Measurements from ENCODE around the gene BTBD8.
A peak's percentile ranks its signal among the peaks of the same experiment; 100 is the strongest.

BTBD8 gene

DNA sequence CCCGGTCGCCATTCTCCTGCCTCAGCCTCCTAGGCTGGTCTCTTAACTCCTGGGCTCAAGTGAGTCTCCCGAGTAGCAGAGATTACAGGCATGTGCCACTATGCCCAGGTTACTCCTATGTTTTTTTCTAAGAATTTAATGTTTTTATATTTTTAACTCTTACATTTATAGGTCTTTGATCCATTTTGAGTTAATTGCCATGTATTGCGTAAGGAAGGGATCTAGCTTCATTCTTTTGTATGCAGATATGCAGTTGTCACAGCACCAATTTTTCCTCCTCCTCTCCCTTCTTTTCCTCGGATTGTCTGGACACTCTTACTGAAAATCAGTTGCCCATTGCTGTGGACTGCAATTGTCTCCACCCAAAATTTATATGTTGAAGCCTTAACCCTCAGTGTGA is 11.5 kb downstream of the BTBD8 start:
- no peak for DNase-seq (ENCODE audit: low read depth in 3 of 3)

DNA sequence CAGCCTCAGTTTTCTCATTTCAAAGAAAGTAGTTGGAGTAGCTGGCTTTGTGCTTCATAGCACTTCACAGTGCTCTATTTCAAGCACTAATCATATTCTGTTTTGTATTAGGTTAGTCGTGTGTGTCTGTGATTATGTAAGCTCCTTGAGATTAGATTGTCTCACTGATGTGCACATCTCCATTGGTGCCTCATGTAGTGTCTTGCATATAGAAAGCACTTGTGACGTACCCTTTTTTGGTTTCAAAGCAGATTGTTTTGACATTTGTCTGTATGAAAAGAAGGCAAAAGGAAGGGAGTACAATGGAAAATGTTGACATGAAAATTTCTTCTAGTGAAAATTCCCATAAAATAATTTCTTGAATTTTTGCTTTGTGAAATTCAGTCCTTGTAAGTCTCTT is 13.9 kb downstream of the BTBD8 start:
- DNase-seq (ENCODE audit: low read depth in 3 of 3) = no peak

DNA sequence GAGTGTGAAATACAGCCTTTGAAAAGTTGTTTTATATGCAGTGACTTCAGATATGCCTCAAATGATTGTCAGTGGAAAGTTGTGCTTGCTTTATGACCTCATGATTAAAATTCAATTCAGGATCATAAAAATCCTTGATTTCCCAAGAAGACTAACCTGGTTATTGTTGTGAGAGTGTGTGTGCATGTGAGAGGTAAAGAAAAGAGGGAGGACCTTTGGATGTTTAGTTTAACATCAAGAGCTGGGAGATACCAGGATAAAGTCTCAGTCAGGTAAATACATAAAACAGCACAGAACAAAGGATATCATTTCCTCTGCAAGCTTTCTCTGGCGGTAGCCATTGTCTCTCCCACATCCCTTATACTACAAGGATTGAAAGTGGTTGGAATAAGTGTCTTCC is 14.4 kb downstream of the BTBD8 start:
- no peak for DNase-seq (ENCODE audit: low read depth in 3 of 3)

DNA sequence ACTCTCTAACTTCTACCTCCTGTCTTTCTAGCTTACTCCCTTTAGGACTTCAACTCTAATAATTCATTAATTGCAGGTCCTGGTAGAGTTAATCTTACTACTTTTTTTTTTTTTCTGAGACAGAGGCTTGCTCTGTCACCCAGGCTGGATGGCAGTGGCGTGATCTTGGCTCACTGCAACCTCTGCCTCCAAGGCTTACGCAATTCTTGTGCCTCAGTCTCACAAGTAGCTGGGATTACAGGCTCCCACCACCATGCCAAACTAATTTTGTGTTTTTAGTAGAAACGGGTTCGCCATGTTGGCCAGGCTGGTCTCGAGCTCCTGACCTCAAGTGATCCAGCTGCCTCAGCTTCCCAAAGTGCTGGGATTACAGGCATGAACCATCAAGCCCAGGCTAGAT is 15.7 kb downstream of the BTBD8 start:
- no peak for DNase-seq (ENCODE audit: low read depth in 3 of 3)

DNA sequence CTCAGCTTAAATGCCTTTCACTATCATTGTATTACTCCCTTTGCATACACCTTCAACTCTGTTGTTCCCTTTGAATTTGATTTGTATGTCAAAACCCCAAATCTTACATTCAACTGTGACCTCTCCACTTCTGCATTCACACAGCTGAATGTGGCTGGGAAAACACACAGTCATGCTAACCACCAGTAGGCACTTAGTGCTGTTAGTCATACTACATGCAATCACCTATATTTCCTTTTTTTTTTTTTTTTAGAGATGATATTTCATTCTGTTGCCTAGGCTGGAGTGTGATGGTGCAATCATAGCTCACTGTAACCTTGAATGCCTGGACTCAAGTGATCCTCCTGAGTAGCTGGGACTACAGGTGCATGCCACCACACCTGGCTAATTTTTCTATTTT is 16.2 kb downstream of the BTBD8 start:
- no peak for DNase-seq (ENCODE audit: low read depth in 3 of 3)

DNA sequence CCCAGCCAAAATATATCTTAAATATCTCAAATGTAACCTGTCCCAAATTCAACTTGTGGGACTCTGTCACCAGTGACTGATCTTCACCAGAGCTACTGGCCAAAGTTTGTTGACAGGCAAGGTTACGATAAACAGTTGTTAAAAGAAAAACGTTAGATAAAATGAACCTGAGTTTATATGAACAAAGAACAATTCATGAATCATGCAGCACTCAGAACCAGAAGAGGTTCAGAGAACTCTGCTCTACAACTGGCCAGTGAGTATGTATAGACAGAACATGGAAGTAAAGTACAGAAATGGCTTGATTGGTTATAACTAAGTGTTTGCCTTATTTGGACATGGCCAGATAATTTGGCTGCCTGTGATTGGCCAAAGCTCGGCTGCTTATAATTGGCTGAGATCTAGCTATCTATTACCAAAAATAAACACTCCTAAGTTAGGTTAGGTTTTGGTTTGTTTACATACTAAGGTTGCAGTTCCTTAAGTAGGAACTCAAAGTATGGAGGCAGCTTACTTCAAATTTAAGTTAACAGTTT is 25.5 kb downstream of the BTBD8 start:
- no peak for DNase-seq (ENCODE audit: low read depth in 3 of 3)

DNA sequence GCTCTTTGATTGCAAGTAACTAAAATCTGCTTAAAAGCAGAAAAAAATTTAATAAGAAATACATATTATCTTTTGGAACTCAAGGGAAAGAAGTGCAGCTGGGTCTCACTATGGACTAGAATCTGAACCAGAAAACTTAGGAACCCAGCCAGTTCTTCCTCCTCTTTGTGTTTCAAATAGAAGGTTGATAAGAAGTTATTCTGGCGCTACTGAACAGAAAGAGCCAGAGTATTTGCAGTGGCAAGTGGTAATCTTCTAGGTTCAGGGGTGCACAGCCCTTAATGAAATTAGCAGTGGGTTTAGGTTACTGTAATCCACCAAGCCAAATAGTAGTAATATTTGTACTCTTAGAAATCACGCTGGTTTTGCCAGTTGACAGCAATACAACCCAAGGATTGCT is 28.5 kb downstream of the BTBD8 start:
- DNase-seq (ENCODE audit: low read depth in 3 of 3) = no peak

DNA sequence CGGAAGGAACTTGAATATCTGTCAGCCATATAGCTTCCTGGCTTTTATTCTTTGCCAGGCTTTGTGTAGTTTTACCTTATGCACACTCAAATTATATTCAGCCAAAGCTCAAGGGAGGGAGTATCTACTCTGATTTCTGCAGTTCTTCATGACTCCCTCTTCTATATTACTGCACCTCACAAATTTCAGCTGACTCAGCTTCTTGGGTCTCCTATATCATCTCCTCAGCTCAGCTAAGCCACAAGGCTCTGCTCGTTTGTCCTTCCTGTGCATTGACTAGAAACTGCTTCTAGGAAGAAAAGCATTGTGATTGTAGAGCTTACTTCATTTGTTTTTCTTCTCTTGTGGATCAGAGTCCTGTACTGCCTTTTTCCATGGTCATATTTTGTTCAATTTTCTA is 37.4 kb downstream of the BTBD8 start:
- DNase-seq (ENCODE audit: low read depth in 3 of 3) = no peak

DNA sequence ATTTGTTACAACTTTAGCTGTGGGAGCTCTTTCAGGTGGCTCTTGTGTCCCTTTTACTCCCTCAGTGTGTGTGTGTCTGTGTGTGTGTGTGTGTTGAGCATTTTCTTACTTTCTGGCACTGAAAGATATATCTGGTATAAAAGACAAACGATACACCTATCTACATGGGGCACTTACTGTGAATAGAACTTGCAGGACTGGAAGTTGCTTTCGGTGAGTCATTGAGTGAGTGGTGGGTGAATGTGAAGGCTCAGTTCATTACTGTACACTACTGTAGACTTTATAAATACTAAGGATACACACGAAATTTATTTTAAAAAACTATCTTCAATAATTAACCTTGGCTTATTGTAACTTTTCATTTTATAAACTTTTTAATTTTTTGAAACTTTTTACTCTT is 38.7 kb downstream of the BTBD8 start:
- DNase-seq (ENCODE audit: low read depth in 3 of 3) = no peak

DNA sequence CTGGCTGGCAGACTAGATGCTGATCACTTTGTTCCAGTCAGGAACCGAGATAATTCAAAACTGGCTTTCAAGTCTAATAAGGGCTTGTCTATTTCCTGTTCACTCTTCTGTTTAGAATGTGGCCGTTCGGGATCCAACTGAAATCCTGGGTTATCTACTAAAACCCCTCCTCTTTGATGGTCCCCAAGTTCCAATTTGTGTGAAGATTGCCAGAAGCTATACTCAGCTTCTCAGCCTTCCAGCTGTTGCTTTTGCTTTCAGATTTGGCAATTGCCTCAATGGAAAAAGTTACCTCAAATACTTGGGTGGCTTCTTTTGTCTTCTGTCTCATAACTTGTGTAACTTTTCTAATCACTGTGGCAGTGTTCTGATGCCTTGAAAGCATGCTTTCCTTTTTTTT is 43.7 kb downstream of the BTBD8 start:
- DNase-seq (ENCODE audit: low read depth in 3 of 3) = peak in 1 of 3 donors; percentile 10

DNA sequence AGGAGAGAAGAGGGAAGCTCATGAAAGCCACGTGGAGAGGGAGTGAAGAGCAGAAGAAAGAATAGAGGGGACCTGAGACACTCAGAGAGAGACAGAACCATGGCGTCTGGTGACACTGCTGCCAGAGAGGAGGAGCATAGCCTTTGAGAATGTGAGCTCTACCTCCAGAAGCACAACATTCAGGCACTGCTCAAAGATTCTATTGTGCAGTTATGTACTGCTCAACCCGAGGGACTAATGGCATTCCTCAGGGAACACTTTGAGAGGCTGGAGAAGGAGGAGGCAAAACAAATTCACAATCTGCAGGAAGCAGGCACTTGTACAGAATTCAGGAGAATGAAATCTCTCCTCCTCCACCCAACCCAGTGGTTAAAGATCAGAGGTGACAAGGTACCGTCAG is 45.1 kb downstream of the BTBD8 start:
- DNase-seq (ENCODE audit: low read depth in 3 of 3) = no peak

DNA sequence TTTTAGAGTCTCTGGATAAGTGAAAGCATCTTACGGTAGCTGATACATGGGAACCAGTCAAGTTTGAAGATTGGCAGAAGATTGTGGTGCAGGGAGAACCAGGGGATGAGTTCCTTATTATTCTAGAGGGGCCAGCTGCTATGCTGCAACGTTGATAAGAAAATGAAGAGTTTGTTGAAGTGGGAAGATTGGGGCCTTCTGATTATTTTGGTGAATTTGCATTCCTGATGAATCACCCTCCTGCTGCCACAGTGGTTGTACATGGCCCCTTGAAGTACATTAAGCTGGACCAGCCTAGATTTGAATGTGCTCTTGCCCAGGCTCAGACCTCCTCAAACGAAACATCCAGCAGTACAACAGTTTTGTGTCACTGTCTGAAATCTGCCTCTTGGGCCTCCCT is 45.9 kb downstream of the BTBD8 start:
- DNase-seq (ENCODE audit: low read depth in 3 of 3) = no peak

DNA sequence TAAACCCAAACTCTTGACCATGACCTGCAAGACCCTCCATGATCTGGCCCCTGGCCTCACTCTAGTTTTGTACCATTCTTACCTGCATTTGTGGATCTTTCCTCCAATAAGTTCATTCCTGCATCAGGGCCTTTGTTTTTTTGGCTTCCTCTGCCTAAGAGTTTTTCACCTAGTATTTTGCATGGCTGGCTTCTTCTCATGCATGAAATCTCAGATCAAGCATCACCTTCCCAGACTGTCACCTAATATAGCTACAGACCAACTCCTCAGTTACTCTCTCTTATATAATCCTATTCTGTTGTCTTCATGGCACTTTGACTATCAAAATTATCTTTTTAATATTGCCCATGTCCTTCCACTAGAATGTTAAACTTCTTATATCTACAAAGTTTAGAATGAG is 54.2 kb downstream of the BTBD8 start:
- DNase-seq (ENCODE audit: low read depth in 3 of 3) = no peak

DNA sequence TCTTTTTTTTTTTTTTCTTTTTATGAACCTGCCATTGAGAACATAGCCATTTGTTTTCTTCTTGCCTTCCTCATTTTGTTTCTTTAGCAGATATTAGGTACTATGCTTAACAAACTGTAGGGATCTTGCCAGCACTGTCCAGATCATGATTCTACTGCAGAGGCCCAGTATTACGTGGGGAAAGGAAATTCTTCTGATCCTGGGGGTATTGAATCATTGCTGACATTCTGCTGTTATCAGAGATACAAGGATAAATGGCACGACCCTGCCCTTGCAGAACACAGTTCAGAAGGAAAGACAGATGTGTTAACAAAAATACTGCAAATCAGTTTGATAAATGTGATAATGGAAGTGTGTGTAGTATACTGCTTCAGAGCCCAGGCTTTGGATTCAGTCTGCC is 56.2 kb downstream of the BTBD8 start:
- DNase-seq (ENCODE audit: low read depth in 3 of 3) = no peak

DNA sequence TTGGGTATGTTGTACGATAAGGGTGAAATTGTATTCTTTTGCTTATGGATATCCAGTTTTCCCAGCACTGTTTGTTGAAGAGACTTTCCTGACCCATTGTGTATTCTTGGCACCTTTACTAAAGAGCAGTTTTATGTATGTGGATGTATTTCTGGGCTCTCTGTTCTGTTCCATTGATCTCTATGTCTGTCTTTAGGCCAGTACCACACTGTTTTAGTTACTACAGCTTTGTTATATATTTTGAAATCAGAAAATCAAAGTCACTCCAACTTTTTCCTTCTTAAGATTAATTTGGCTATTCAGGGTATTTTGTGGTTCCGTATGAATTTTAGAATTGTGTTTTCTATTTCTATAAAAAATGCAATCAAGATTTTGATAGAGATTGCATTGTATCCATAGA is 74.8 kb downstream of the BTBD8 start:
- DNase-seq (ENCODE audit: low read depth in 3 of 3) = no peak

DNA sequence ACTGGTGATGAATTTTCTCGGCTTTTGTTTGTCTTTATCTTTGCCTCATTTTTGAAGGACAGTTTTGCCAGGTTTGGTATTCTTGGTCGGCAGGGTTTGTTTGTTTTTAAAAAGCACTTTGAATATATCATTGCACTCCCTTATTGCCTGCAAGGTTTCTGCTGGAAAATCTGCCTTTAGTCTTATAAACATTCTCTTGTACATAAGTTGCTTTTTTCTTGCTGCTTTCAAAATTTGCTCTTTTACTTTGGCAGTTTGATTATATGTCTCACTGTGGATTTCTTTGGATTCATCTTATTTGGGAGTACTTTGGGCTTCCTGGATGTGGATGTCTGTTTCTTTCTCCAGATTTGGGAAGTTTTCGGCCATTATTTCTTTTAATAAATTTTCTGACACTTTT is 79.4 kb downstream of the BTBD8 start:
- DNase-seq (ENCODE audit: low read depth in 3 of 3) = no peak

DNA sequence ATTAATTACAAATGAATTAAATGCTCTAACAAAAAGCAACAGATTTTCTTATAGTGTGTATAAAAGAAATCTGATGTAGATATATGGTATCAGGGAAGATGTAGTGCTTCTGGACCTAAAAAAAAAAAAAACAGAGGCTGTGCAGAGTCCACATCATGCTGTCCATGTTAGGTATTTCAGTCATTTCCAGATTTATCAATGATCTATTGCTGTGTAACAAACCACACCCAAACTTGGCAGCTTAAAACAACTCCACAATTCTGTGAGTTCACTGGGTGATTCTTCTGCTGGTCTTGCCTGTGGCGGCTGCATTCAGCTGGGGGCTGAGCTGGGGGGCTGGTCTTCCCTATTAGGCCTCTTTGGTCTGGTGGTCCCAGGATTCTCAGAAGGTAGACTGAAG is 85.2 kb downstream of the BTBD8 start:
- no peak for DNase-seq (ENCODE audit: low read depth in 3 of 3)

DNA sequence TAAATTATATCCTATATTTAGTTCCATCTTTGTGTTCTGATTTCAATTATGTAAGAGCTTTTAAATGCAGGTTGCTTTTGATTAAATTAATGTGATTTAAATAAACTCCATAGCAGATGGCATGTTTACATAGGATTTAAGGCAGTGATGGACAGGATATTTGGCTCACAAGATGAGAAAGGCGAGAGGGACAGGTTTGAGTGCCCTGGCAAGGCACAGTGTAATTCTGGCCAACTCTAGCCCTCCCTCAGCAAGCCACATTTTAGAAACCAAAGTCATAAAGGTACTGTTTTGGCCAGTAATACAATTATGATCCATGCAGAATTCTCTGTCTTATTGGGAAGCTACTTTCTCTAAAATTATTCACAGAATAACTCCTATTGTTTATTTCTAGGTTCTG is 87.0 kb downstream of the BTBD8 start:
- DNase-seq (ENCODE audit: low read depth in 3 of 3) = no peak

DNA sequence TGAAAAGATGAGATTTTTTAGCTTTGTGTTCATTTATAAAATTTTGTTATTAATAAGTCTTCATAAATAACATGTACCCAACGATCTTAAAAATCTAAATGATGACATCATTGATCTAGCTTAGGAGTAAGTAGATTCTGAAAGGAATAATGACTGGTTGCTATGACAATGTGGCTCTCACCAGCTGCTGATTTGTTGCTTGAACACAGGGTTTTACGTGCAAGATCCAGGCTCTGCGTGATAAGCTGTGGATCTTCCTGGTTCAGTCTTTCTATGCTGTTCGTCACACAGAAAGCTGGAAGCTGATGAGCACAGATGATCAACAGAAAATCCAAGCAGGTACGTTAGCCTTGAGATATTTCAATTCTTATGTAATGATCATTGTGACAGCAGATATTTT is 88.5 kb downstream of the BTBD8 start:
- no peak for DNase-seq (ENCODE audit: low read depth in 3 of 3)

DNA sequence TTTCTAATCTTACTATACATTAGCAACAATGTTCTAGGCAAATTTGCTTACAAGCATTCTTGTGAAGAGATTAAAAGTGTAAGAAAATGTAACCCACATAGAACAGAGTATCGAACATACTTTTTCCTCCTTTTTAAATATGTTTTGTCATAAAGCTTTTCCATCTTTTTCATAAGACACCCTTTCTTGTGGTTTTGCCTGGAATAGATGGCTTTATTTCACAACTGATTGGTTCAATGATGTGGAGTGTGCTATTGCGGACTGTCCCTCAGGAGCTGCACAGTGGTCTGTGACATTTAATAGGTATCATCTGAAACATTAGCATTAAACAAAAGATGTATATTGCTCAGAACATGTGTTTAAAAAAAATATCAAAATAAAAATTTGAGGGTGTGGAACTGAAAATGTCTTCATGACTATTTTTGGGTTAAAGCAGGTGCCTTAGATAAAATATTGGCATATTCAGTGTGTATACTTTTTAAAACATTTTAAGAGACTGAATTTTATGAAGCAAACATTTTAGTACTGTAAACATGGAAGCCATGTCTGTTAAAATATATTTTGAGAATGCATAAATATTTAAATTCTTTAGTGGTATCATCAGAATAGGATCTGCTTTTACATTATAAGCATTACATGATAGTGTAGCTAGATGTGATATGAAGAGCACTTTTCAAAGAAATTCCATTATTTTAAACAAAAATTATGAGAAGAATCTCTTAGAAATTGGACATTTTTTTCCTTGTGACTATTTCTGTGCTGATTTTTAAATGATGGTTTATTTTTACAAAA is 89.3 kb downstream of the BTBD8 start:
- no peak for DNase-seq (ENCODE audit: low read depth in 3 of 3)

DNA sequence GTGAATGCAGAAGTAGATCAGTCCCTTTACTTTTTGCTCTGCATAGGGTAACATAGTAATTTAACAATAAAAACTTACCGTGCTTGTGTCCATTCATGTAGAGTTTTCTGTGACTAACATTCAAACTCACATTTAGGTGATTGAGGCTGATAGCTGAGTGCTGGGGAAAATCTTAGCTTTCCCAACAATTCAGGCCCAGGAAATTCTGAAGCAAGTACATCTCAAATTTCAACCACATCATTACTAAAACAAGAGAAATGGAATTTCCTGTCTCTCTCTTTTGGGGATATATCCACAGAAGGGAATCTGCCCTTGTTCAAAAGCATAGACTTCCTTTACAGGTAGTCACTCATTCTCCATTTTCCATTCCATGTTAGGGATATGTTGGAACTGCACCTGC is 104.5 kb downstream of the BTBD8 start:
- no peak for DNase-seq (ENCODE audit: low read depth in 3 of 3)

DNA sequence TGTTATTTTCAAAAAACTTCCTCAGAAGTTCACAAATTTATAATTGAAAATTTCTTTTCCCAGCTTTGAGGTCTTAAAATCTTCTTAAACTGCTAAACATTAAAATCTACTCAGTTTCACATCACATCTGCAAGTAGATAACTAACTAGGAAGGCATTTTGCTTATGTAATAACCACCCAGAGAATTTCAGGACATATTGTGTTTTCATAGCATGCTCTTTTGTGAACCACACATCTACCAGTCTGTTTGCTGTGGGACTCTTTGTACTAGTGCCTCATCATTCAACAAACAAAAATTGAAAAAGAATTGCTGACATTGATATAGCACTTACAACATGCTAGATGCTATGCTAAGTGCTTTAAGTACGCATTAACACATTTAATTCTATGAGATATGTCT is 105.9 kb downstream of the BTBD8 start:
- no peak for DNase-seq (ENCODE audit: low read depth in 3 of 3)

DNA sequence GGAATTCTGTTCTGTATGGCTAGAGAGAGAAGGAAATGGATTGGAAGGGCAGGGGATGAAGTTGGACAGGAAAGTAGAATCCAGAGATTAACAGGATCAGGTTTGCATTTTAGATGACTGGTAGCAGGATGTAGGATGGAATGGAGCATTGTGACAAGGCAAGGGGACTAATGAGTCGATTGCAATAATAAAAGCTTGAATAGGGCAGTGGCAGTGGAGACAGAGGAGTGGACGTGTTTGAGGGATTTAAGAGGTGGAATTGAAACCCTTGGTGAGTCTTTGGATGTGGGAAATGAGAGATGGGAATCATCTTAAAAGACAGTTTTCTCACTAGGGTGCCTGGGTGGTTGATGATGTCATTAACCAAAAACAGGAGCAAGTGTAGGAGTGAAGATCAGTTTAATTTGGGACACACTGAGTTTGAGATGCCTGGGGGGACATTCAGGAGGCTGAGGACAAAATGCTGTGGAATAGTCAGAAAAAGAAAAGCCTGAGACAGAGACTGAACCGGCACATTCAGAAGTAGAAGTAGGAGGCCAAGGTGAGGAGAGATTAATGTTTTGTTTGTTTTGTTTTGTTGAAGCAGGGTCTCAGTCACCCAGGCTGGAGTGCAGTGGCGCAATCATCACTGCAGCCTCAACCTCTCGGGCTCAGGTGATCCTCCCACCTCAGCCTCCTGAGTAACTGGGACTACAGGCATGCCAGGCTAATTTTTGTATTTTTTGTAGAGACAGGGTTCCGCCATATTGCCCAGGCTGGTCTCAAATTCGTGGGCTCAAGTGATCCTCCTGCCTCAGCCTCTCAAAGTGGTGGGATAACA is 108.5 kb downstream of the BTBD8 start:
- DNase-seq (ENCODE audit: low read depth in 3 of 3) = no peak
